Prostate gland (tissue), 2 donors: Measurements from ENCODE around the gene MARCHF4.

Experiments used
- CTCF ChIP-seq, 4 experiments: fragments of 200-600 bp in 2 of 4; fragments of 450-650 bp in 2 of 4; sonication (generic) in 2 of 4; IDR thresholded peaks; 1 replicate in 3 of 4; 2 replicates in 1 of 4; pipeline ENCODE4 v1.5.1; 2016 to 2019; ENCODE audit warnings: antibody characterized with exemption in 4 of 4, mild to moderate bottlenecking in 2 of 4, moderate library complexity in 2 of 4
- POLR2A ChIP-seq: fragments of 450-650 bp; IDR thresholded peaks from one replicate; pipeline ENCODE4 v1.6.1; 2016; ENCODE audit warnings: antibody characterized with exemption, mild to moderate bottlenecking
- POLR2AphosphoS5 ChIP-seq: sonication (generic); formaldehyde crosslinking; IDR thresholded peaks from one replicate; pipeline ENCODE4 v1.6.1; 2017; ENCODE audit warnings: antibody characterized with exemption

GRCh38 chr2:216394881-216395280 is 22.6 kb upstream of the MARCHF4 start:
- no peak for TF ChIP-seq POLR2AphosphoS5
- no peak for TF ChIP-seq CTCF (IDR thresholded peaks at IDR 0.05)
- TF ChIP-seq POLR2A, result no peak
